Activated naive CD8-positive, alpha-beta T cell treated with anti-CD3 and anti-CD28 coated beads, Interleukin-2, amount 50 U/mL, for 24 hours (primary cell): ENCODE results near the gene SNX25.

Experiments used
- ATAC-seq: fragments of 150-1000 bp; cut with Tn5 transposase; one replicate; pipeline ENCODE4 v1.10.0; 2021
- DNase-seq: peaks from one replicate; pipeline ENCODE4 v3.0.0; 2021
- H3K27ac Mint-ChIP-seq: one replicate; pipeline ENCODE4 v1.8.0; 2021; ENCODE audit warnings: mild to moderate bottlenecking, mixed read lengths
- H3K27me3 Mint-ChIP-seq: one replicate; pipeline ENCODE4 v1.8.0; 2021; ENCODE audit warnings: mixed read lengths
- H3K36me3 Mint-ChIP-seq: one replicate; pipeline ENCODE4 v1.8.0; 2021; ENCODE audit warnings: low read depth, mixed read lengths
- H3K4me1 Mint-ChIP-seq: one replicate; pipeline ENCODE4 v1.8.0; 2021; ENCODE audit warnings: mixed read lengths
- H3K4me3 Mint-ChIP-seq: one replicate; pipeline ENCODE4 v1.8.0; 2021; ENCODE audit warnings: mild to moderate bottlenecking, moderate library complexity, mixed read lengths
- H3K9me3 Mint-ChIP-seq: one replicate; pipeline ENCODE4 v1.8.0; 2021; ENCODE audit warnings: mixed read lengths

Gene SNX25

GRCh38 chr4:185381288-185382196 lies 172.1 kb downstream of the SNX25 start:
- peaks cover 16% of the 10 kb centered on the region for H3K9me3 Mint-ChIP-seq
- H3K36me3 Mint-ChIP-seq, result peaks cover 11% of the 10 kb centered on the region
- no peak overlapping the region for H3K27ac Mint-ChIP-seq
- H3K4me3 Mint-ChIP-seq, result no peak overlapping the region
- peaks cover 7% of the 10 kb centered on the region for H3K4me1 Mint-ChIP-seq
- no peak for DNase-seq
- peaks cover 23% of the 10 kb centered on the region for H3K27me3 Mint-ChIP-seq
- ATAC-seq, result no peak

GRCh38 chr4:185382754-185383153 lies 173.4 kb downstream of the SNX25 start:
- Mint-ChIP-seq H3K9me3 (peaks cover 16% of the 10 kb centered on the region), H3K27ac (no peak overlapping the region), H3K4me1 (peaks cover 7% of the 10 kb centered on the region), H3K36me3 (peaks cover 9% of the 10 kb centered on the region), H3K27me3 (peaks cover 23% of the 10 kb centered on the region), H3K4me3 (no peak overlapping the region)
- ATAC-seq (no peak), DNase-seq (no peak)

- Mint-ChIP-seq H3K9me3 (peaks cover 16% of the 10 kb centered on the region), H3K4me1 (peaks cover 7% of the 10 kb centered on the region), H3K36me3 (peaks cover 8% of the 10 kb centered on the region), H3K4me3 (no peak overlapping the region), H3K27me3 (peaks cover 23% of the 10 kb centered on the region), H3K27ac (no peak overlapping the region)
- ATAC-seq (no peak), DNase-seq (no peak)
Observed at GRCh38 chr4:185383451-185383850, 174.1 kb downstream of the SNX25 start.

GRCh38 chr4:185384061-185384460 lies 174.7 kb downstream of the SNX25 start:
- ATAC-seq (no peak), DNase-seq (no peak)
- peaks cover 23% of the 10 kb centered on the region for H3K27me3 Mint-ChIP-seq
- H3K27ac Mint-ChIP-seq, result no peak overlapping the region
- peaks cover 7% of the 10 kb centered on the region for H3K36me3 Mint-ChIP-seq
- H3K9me3 Mint-ChIP-seq, result peaks cover 16% of the 10 kb centered on the region
- H3K4me1 Mint-ChIP-seq, result peaks cover 7% of the 10 kb centered on the region
- H3K4me3 Mint-ChIP-seq, result no peak overlapping the region

- Mint-ChIP-seq H3K27ac (no peak overlapping the region), H3K27me3 (peaks cover 23% of the 10 kb centered on the region), H3K9me3 (peaks cover 16% of the 10 kb centered on the region), H3K4me1 (peaks cover 7% of the 10 kb centered on the region), H3K36me3 (peaks cover 7% of the 10 kb centered on the region), H3K4me3 (no peak overlapping the region)
- DNase-seq (no peak), ATAC-seq (no peak)
Observed at GRCh38 chr4:185384930-185385331, 175.5 kb downstream of the SNX25 start.

GRCh38 chr4:185387957-185388356 lies 178.6 kb downstream of the SNX25 start:
- DNase-seq, result no peak
- H3K27ac Mint-ChIP-seq, result no peak overlapping the region
- H3K4me3 Mint-ChIP-seq, result no peak overlapping the region

GRCh38 chr4:185390941-185391340 lies 181.5 kb downstream of the SNX25 start:
- no peak overlapping the region for H3K4me3 Mint-ChIP-seq
- H3K27ac Mint-ChIP-seq, result no peak overlapping the region
- no peaks in the 10 kb centered on the region for H3K9me3 Mint-ChIP-seq
- peaks cover 24% of the 10 kb centered on the region for H3K4me1 Mint-ChIP-seq
- DNase-seq, result no peak
- H3K27me3 Mint-ChIP-seq, result peaks cover 2% of the 10 kb centered on the region
- no peak for ATAC-seq
- no peaks in the 10 kb centered on the region for H3K36me3 Mint-ChIP-seq

More at GRCh38 chr4:185387957-185388356, 178.6 kb downstream of the SNX25 start:
- no peaks in the 10 kb centered on the region for H3K36me3 Mint-ChIP-seq
- peaks cover 4% of the 10 kb centered on the region for H3K9me3 Mint-ChIP-seq
- H3K4me1 Mint-ChIP-seq, result peaks cover 10% of the 10 kb centered on the region
- no peak for ATAC-seq
- peaks cover 23% of the 10 kb centered on the region for H3K27me3 Mint-ChIP-seq

GRCh38 chr4:185392156-185392555 lies 182.8 kb downstream of the SNX25 start:
- Mint-ChIP-seq H3K27ac (no peak overlapping the region), H3K4me3 (no peak overlapping the region), H3K27me3 (no peaks in the 10 kb centered on the region), H3K4me1 (peaks cover 28% of the 10 kb centered on the region), H3K36me3 (peaks cover under 1% of the 10 kb centered on the region), H3K9me3 (no peaks in the 10 kb centered on the region)
- no peak for ATAC-seq
- no peak for DNase-seq

GRCh38 chr4:185394568-185395237 lies 185.3 kb downstream of the SNX25 start:
- Mint-ChIP-seq H3K27ac (peak overlapping the region; percentile 97), H3K4me3 (peak overlapping the region; percentile 91), H3K36me3 (peaks cover 10% of the 10 kb centered on the region), H3K27me3 (no peaks in the 10 kb centered on the region), H3K4me1 (peaks cover 41% of the 10 kb centered on the region), H3K9me3 (no peaks in the 10 kb centered on the region)
- DNase-seq (no peak), ATAC-seq (peak; percentile 56)

GRCh38 chr4:185395238-185395955 lies 186.0 kb downstream of the SNX25 start, which contains the start of gene LRP2BP:
Gene LRP2BP (minus strand): TSS chr4:185395924. CDS start chr4:185378186, 17,738 bp downstream.
- Mint-ChIP-seq H3K4me3 (peak within 1 kb of the TSS; percentile 91), H3K27ac (peak within 1 kb of the TSS; percentile 97), H3K36me3 (peaks cover 14% of the 10 kb centered on the region), H3K27me3 (no peaks in the 10 kb centered on the region), H3K9me3 (no peaks in the 10 kb centered on the region), H3K4me1 (peaks cover 41% of the 10 kb centered on the region)
- DNase-seq (no peak), ATAC-seq (no peak)

- H3K4me1 Mint-ChIP-seq, result peaks cover 41% of the 10 kb centered on the region
- H3K36me3 Mint-ChIP-seq, result peaks cover 16% of the 10 kb centered on the region
- ATAC-seq, result peak; percentile 85
Observed at GRCh38 chr4:185395956-185396723, 186.7 kb downstream of the SNX25 start.

GRCh38 chr4:185396724-185397385 lies 187.5 kb downstream of the SNX25 start, which contains the start of gene ANKRD37:
Gene ANKRD37 (plus strand): TSS chr4:185396841. CDS start chr4:185396924, 83 bp downstream.
- H3K9me3 Mint-ChIP-seq, result no peaks in the 10 kb centered on the region
- H3K4me3 Mint-ChIP-seq, result peak within 1 kb of the TSS; percentile 91
- DNase-seq (no peak), ATAC-seq (no peak)
- H3K27me3 Mint-ChIP-seq, result no peaks in the 10 kb centered on the region
- H3K4me1 Mint-ChIP-seq, result peaks cover 41% of the 10 kb centered on the region
- H3K36me3 Mint-ChIP-seq, result peaks cover 16% of the 10 kb centered on the region
- peak within 1 kb of the TSS; percentile 97 for H3K27ac Mint-ChIP-seq

More at GRCh38 chr4:185395956-185396723, 186.7 kb downstream of the SNX25 start:
- Mint-ChIP-seq H3K27me3 (no peaks in the 10 kb centered on the region), H3K4me3 (peak overlapping the region; percentile 91), H3K27ac (peak overlapping the region; percentile 97), H3K9me3 (no peaks in the 10 kb centered on the region)
- DNase-seq, result peak; percentile 96

- peaks cover 18% of the 10 kb centered on the region for H3K36me3 Mint-ChIP-seq
- no peak overlapping the region for H3K4me3 Mint-ChIP-seq
- ATAC-seq, result no peak
Observed at GRCh38 chr4:185398618-185399017, 189.2 kb downstream of the SNX25 start.

More at GRCh38 chr4:185398618-185399017, 189.2 kb downstream of the SNX25 start:
- Mint-ChIP-seq H3K27ac (no peak overlapping the region), H3K4me1 (peaks cover 33% of the 10 kb centered on the region), H3K9me3 (no peaks in the 10 kb centered on the region), H3K27me3 (no peaks in the 10 kb centered on the region)
- no peak for DNase-seq
